ENCODE measurements around the gene HOXC6. TPM values are rescaled to one million over a fixed set of nuclear protein-coding genes. Genes with fewer than 3 reads are reported as not detected.
"Not testable (repeated sequence)": the region's sequence is repeated elsewhere in the genome, so short reads cannot be mapped to it uniquely, and the experiment has no call there.

Gene HOXC6
- total RNA-seq, 1 donor from 2014 or later = 0.30 TPM

GRCh38 chr12:54056110-54056509 lies 27.9 kb downstream of the HOXC6 start:
- intact Hi-C loops (cut with DNase I) = no loop called here
- ATAC-seq (ENCODE audit: poor library complexity) (no peak), DNase-seq (no peak)

GRCh38 chr12:54058128-54058768 lies 30.0 kb downstream of the HOXC6 start:
- intact Hi-C loops (cut with DNase I) = no loop called here
- ATAC-seq (ENCODE audit: poor library complexity) (no peak), DNase-seq (no peak)

GRCh38 chr12:54059668-54060067 lies 31.4 kb downstream of the HOXC6 start:
- intact Hi-C loops (cut with DNase I) = no loop called here

GRCh38 chr12:54060174-54060974 lies 32.1 kb downstream of the HOXC6 start:
- DNase-seq (no peak), ATAC-seq (ENCODE audit: poor library complexity) (no peak)
- intact Hi-C loops (cut with DNase I) = no loop called here

More at GRCh38 chr12:54059668-54060067, 31.4 kb downstream of the HOXC6 start:
- no peak for ATAC-seq (ENCODE audit: poor library complexity)
- DNase-seq = no peak

- DNase-seq (no peak), ATAC-seq (ENCODE audit: poor library complexity) (no peak)
- intact Hi-C loops (cut with DNase I) = no loop called here
These were observed 32.9 kb downstream of the HOXC6 start for GRCh38 chr12:54060975-54061778.

- intact Hi-C loops (cut with DNase I) = no loop called here
- DNase-seq (no peak), ATAC-seq (ENCODE audit: poor library complexity) (no peak)
These were observed 37.4 kb downstream of the HOXC6 start for GRCh38 chr12:54065677-54066076.

- ATAC-seq (ENCODE audit: poor library complexity) (no peak), DNase-seq (no peak)
- intact Hi-C loops (cut with DNase I) = no loop called here
These were observed 38.2 kb downstream of the HOXC6 start for GRCh38 chr12:54066408-54066807.

- DNase-seq (no peak), ATAC-seq (ENCODE audit: poor library complexity) (no peak)
- intact Hi-C loops (cut with DNase I) = no loop called here
These were observed 40.3 kb downstream of the HOXC6 start for GRCh38 chr12:54068418-54069070.

- ATAC-seq (ENCODE audit: poor library complexity) = no peak
- intact Hi-C loops (cut with DNase I) = no loop called here
- no peak for DNase-seq
These were observed 43.7 kb downstream of the HOXC6 start for GRCh38 chr12:54071942-54072341.

- ATAC-seq (ENCODE audit: poor library complexity) (no peak), DNase-seq (no peak)
- intact Hi-C loops (cut with DNase I) = no loop called here
These were observed 46.1 kb downstream of the HOXC6 start for GRCh38 chr12:54074308-54074707.

- ATAC-seq (ENCODE audit: poor library complexity) = no peak
- intact Hi-C loops (cut with DNase I) = no loop called here
These were observed 47.2 kb downstream of the HOXC6 start for GRCh38 chr12:54075409-54075808.

GRCh38 chr12:54075974-54076373 lies 47.7 kb downstream of the HOXC6 start:
- ATAC-seq (ENCODE audit: poor library complexity) (no peak), DNase-seq (no peak)
- intact Hi-C loops (cut with DNase I) = no loop called here

More at GRCh38 chr12:54075409-54075808, 47.2 kb downstream of the HOXC6 start:
- no peak for DNase-seq

- intact Hi-C loops (cut with DNase I); ATAC-seq (ENCODE audit: poor library complexity); DNase-seq: not testable (repeated sequence)
These were observed 49.6 kb downstream of the HOXC6 start for GRCh38 chr12:54077843-54078242.

GRCh38 chr12:54079115-54079514 lies 50.9 kb downstream of the HOXC6 start:
- intact Hi-C loops (cut with DNase I); ATAC-seq (ENCODE audit: poor library complexity); DNase-seq: not testable (repeated sequence)

Small RNAs within 50 kb of the gene (microRNA-seq; reads per million reads assigned to microRNA genes)
- not detected for gene MIR196A2
- 2.3 reads per million for gene MIR615

Other genes with a start within 250 kb of the HOXC6 start
- not detected for gene HOXC13, start 89.6 kb upstream of the HOXC6 start, total RNA-seq
- not detected for gene HOXC12, start 73.5 kb upstream of the HOXC6 start, total RNA-seq
- not detected for gene HOXC11, start 55.3 kb upstream of the HOXC6 start, total RNA-seq
- gene HOTAIR, start 53.5 kb upstream of the HOXC6 start, total RNA-seq = not detected
- not detected for gene HOXC10, start 43.3 kb upstream of the HOXC6 start, total RNA-seq
- not detected for gene HOXC9, start 28.3 kb upstream of the HOXC6 start, total RNA-seq
- not detected for gene HOXC8, start 19.5 kb upstream of the HOXC6 start, total RNA-seq
- gene HOXC5, start 4.6 kb downstream of the HOXC6 start, total RNA-seq = not detected
- not detected for gene HOXC4, start 25.4 kb downstream of the HOXC6 start, total RNA-seq
- 16.5 TPM for gene SMUG1, start 160.5 kb downstream of the HOXC6 start, total RNA-seq

Measured in Right ventricle myocardium superior (tissue), 1 donor.